Heart right ventricle (tissue), 16 donors: ENCODE data around the gene C2. TPM values are rescaled to one million over a fixed set of nuclear protein-coding genes. Genes with fewer than 3 reads are reported as not detected.

Source experiments
- ATAC-seq, 8 donors: fragments of 200-7000 bp; cut with Tn5 transposase; one replicate each; pipeline ENCODE4 v1.9.1; 2020; ENCODE audit warnings: mild to moderate bottlenecking in 8 of 8, moderate library complexity in 8 of 8, moderate number of reproducible peaks in 1 of 8
- DNase-seq, 2 donors: peaks; one replicate each; pipeline ENCODE4 v3.0.0-alpha.2; 2020
- H3K27ac ChIP-seq, 10 donors: fragments of 200-600 bp; sonication (generic) in 2 of 10; one replicate each; pipeline versions ENCODE4 v1.5.0 to v1.8.0; 2020 to 2022; ENCODE audit warnings: mild to moderate bottlenecking in 3 of 10
- H3K27me3 ChIP-seq, 7 donors: fragments of 200-600 bp; one replicate each; pipeline ENCODE4 v1.8.0; 2021 to 2022; ENCODE audit warnings: mild to moderate bottlenecking in 2 of 7
- H3K36me3 ChIP-seq, 9 donors: fragments of 200-600 bp; sonication (generic) in 1 of 9; one replicate each; pipeline versions ENCODE4 v1.5.0 to v1.8.0; 2020 to 2022; ENCODE audit warnings: mild to moderate bottlenecking in 2 of 9
- H3K4me1 ChIP-seq, 9 donors: fragments of 200-600 bp; sonication (generic) in 1 of 9; one replicate each; pipeline versions ENCODE4 v1.5.0 to v1.8.0; 2020 to 2022; ENCODE audit warnings: mild to moderate bottlenecking in 4 of 9
- H3K4me3 ChIP-seq, 10 donors: fragments of 200-600 bp; sonication (generic) in 2 of 10; one replicate each; pipeline versions ENCODE4 v1.5.0 to v1.8.0; 2020 to 2022; ENCODE audit warnings: mild to moderate bottlenecking in 7 of 10, moderate library complexity in 2 of 10
- H3K9me3 ChIP-seq, 11 donors: fragments of 200-600 bp in 10 of 11; sonication (generic) in 2 of 11; one replicate each; pipeline versions ENCODE4 v1.5.0 to v1.8.0; 2013 to 2022; ENCODE audit warnings: mild to moderate bottlenecking in 2 of 11, control low read depth in 1 of 11, moderate library complexity in 1 of 11
- CTCF ChIP-seq, 9 donors: fragments of 200-600 bp; sonication (generic) in 2 of 9; IDR thresholded peaks; one replicate each; pipeline versions ENCODE4 v1.5.0 to v1.8.0; 2021 to 2022; ENCODE audit warnings: antibody characterized with exemption in 9 of 9, mild to moderate bottlenecking in 5 of 9, moderate library complexity in 1 of 9
- WGBS, 2 donors: extraction: QIAGEN DNeasy Blood & Tissue Kit; methylation state at CpG; one replicate each; pipeline ENCODE4 v1.1.7; 2013; ENCODE audit warnings: inconsistent platforms in 1 of 2; 5-methylcytosine and 5-hydroxymethylcytosine counted together
- intact Hi-C, 10 donors: fragments of 100-400 bp; cut with DNase I; formaldehyde crosslinking; loops; one replicate each; pipeline versions ENCODE4 v1.11.1 to v1.14.2; 2022
- polyA plus RNA-seq, 2 donors: library from polyadenylated mRNA; stranded (reverse); fragments of 200-250 nt; gene quantifications; one replicate each; pipeline ENCODE4 v1.2.3, GENCODE V29; 2013
- total RNA-seq, 10 donors: library from RNA; stranded (reverse); fragmentation: NEBNext Ultra II Directional in 3 of 10; extraction: Animal tissue kit (Norgen Biotek cat#: 25700) in 3 of 10; gene quantifications; one replicate each; pipeline versions ENCODE4 v1.2.1 to v1.2.4, GENCODE V29; 2021 to 2023
- donor health status: Arrhythmogenic right ventricular cardiomyopathy.
- donor health status: ischemic (EF 13 %, LVEDD 7.1; RV severe dilation, severe dysfunction).
- donor health status: healthy with polysubstance abuse.
- donor health status: DM: no; HTN: yes; CAD: no.
- donor health status: DM: no; HTN: no; CAD: no.
- donor health status: ischemic (EF 25% LVEDD 6.9; RV normal size, moderate dysfunction).
- donor health status: ischemic (EF 25% LVEDD 5.7; RV mildly dilated, moderate dysfunction).
- donor health status: healthy.
- donor health status: DM: yes; HTN: yes; CAD: no.
- donor health status: Ischemic cardiomyopathy.
- donor health status: ischemic (EF 35%, LVEDD 5.7; RV mildly dilated, moderate dysfunction).
- donor health status: nonischemic (EF 11% LVEDD 7.7; RV severe dilation, severe dysfunction).
- donor health status: DM: yes; HTN: yes; CAD: no.
- donor health status: PGD.
- donor health status: ischemic (EF 29% LVEDD 5.4; RV normal size, mild dysfunction).
- donor health status: nonischemic (EF 23%, LVEDD 6.1; RV moderate dilation, normal function).

The C2 gene
- total and polyA plus RNA-seq, 12 donors: 1.1 to 63.0 (median 3.7) TPM

- Histone ChIP-seq H3K27me3 (peaks cover 0 to 13% (median 0%) of the 10 kb centered on the region in 7 donors), H3K36me3 (peaks cover 0 to 33% (median 12%) of the 10 kb centered on the region in 9 donors), H3K9me3 (no peaks in the 10 kb centered on the region), H3K27ac (no peak overlapping the region), H3K4me3 (no peak overlapping the region), H3K4me1 (peaks cover 0 to 18% (median 4%) of the 10 kb centered on the region in 9 donors)
- no peak for DNase-seq
- no peak for TF ChIP-seq CTCF (IDR thresholded peaks at IDR 0.05)
- intact Hi-C loops: loop anchor here in 2 of 10 donors (10.0 kb wide), 2 partner anchors 264 to 274 kb away; partner anchors contain the start of gene LY6G5C (in 1 of the 2)
- ATAC-seq: no peak
- WGBS, 2 donors: 81 to 84% methylated on average over 5 of the region's 5 CpGs
Measured at GRCh38 chr6:31948306-31948705, 20.8 kb downstream of the C2 start.

DNA sequence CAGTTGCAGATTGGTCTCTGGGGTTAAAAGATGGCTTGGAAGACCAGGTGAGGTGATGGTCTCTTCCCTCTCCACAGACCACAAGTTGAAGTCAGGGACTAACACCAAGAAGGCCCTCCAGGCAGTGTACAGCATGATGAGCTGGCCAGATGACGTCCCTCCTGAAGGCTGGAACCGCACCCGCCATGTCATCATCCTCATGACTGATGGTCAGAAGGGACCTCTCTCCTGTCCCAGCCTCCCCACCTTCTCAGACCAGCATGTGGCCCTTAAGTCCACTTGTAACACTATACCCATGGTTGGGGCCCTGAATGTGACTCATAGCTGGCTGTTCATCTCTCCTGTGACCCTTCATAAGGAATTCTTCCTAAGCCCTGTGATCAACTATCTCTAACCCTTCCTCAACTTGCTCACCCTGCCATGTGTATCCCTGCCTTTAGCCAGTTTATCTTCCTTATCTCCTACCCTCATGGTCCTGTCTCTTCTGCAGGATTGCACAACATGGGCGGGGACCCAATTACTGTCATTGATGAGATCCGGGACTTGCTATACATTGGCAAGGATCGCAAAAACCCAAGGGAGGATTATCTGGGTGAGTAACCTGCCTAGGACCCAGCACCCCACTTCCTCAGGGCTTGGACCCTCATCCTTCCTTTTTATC, 21.4 kb downstream of the C2 start:
- WGBS, 2 donors: 84 to 88% methylated on average over 6 of the region's 6 CpGs
- Histone ChIP-seq H3K4me1 (peaks cover 0 to 18% (median 4%) of the 10 kb centered on the region in 9 donors), H3K4me3 (no peak overlapping the region), H3K9me3 (no peaks in the 10 kb centered on the region), H3K27me3 (peaks cover 0 to 8% (median 0%) of the 10 kb centered on the region in 7 donors), H3K27ac (no peak overlapping the region), H3K36me3 (peaks cover 0 to 38% (median 18%) of the 10 kb centered on the region in 9 donors)
- DNase-seq (no peak), ATAC-seq (no peak)
- no peak for TF ChIP-seq CTCF (IDR thresholded peaks at IDR 0.05)
- intact Hi-C loops: loop anchor here in 2 of 10 donors (10.0 kb wide), 2 partner anchors 264 to 274 kb away; partner anchors contain the start of gene LY6G5C (in 1 of the 2)

DNA sequence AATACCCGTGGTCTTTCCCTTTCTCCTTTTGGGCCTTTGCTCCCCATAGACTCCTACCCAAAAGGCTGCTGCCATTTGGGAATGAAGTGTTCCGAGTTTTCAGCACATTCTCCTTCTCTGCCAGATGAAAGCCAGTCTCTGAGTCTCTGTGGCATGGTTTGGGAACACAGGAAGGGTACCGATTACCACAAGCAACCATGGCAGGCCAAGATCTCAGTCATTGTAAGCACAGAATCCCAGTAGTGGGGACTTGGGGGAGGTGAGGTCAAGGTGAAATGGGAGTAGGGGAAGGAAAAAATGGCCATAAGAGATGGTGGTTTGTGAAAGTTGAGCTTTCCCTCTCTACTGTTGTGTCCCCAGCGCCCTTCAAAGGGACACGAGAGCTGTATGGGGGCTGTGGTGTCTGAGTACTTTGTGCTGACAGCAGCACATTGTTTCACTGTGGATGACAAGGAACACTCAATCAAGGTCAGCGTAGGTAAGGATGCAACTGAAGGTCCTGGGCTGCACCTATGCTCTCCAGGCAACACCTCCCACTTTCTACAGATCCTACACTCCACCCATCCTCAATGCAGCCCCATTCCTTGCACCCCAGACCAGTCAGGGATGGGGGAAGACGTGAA, 22.5 kb downstream of the C2 start:
- 71 to 85% methylated on average over 7 of the region's 7 CpGs for WGBS, 2 donors
- H3K9me3 ChIP-seq: no peaks in the 10 kb centered on the region
- H3K27ac ChIP-seq: no peak overlapping the region
- H3K27me3 ChIP-seq: no peaks in the 10 kb centered on the region
- H3K4me3 ChIP-seq: no peak overlapping the region
- peaks cover 0 to 15% (median 4%) of the 10 kb centered on the region in 9 donors for H3K4me1 ChIP-seq
- peaks cover 0 to 50% (median 28%) of the 10 kb centered on the region in 9 donors for H3K36me3 ChIP-seq
- TF ChIP-seq CTCF (IDR thresholded peaks at IDR 0.05): no peak
- intact Hi-C loops: loop anchor here in 9 of 10 donors (5.0 to 10.0 kb wide), 8 partner anchors 45 to 405 kb away; partner anchors contain the start of genes LY6G5C (in 5 of the 9), ZBTB12 (in 5 of the 9), ATP6V1G2 (in 3 of the 9) and DDX39B (in 3 of the 9)
- ATAC-seq (no peak), DNase-seq (no peak)

GRCh38 chr6:31952140-31952805, 24.8 kb downstream of the C2 start:
- no peak overlapping the region for H3K4me3 ChIP-seq
- H3K36me3 ChIP-seq: peaks cover 0 to 72% (median 42%) of the 10 kb centered on the region in 9 donors
- H3K27me3 ChIP-seq: no peaks in the 10 kb centered on the region
- WGBS, 2 donors: 53 to 66% methylated on average over 5 of the region's 5 CpGs
- H3K9me3 ChIP-seq: no peaks in the 10 kb centered on the region
- DNase-seq (peak in 1 of 2 donors; percentile 62), ATAC-seq (peak in 7 of 8 donors; percentile 23 to 72 (median 68))
- intact Hi-C loops: loop anchor here in 8 of 10 donors (5.0 to 10.0 kb wide), 6 partner anchors 47 to 407 kb away; partner anchors contain the start of genes ZBTB12 (in 5 of the 8), LY6G5C (in 4 of the 8), ATP6V1G2 (in 3 of the 8) and DDX39B (in 3 of the 8)
- H3K27ac ChIP-seq: peak overlapping the region in 1 of 10 donors; percentile 11
- TF ChIP-seq CTCF (IDR thresholded peaks at IDR 0.05): peak; percentile 46 to 86 (median 70)
- peaks cover 0 to 2% (median 0%) of the 10 kb centered on the region in 9 donors for H3K4me1 ChIP-seq
